ENCODE results near the gene NXPH4. TPM values are rescaled to one million over a fixed set of nuclear protein-coding genes. Genes with fewer than 3 reads are reported as not detected.
A peak's percentile ranks its signal among the peaks of the same experiment; 100 is the strongest.

Gene NXPH4
- total RNA-seq, 1 experiment from 2014 or later: 20.0 TPM

DNA sequence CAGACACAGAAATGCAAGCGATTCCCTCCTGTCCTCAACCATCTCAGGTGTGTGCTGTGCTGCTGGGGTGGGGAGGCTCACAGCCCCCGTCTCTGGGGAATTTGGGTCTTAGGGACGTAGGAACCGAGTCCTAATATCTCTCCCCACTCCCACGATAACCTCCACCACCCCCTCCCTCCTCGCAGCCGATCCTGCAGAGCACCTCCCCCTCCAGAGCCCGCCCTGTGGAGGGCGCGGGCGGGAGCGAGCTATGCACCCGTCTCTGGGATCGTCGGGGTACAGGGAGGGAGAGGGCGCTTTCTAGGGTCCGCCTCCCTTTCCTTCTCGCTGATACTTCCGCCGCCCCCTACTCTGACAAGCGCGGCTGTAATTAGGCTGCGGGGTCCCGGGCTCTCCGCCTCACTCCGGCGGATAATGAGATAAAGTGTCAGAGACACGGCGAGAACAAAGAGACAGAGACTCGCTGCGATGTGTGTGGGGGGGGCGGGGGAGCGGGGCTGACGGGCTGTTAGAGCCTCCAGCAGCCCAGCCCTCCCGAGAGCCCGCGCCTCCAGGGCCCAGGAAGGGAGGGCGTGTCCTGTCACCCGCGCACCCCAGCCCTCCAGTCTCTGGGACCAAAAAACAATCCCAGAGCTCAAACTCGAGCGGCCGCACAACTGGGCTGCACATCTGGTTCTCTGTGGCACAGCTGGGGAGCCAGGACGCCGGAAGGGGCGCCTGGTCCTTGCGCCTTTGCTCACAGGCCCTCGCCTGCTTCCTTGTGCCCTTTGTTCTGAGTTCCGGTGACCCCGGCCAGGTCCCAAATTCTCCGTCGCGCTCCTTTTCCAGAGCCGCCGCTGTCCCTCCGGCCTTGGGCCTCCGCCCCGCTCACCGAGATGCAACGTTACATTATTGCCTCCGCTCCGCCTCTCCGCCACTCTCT, 21.6 kb downstream of the NXPH4 start:
- H3K4me2 ChIP-seq (ENCODE audit: low read length): peak overlapping the region; percentile 77
- CTCF ChIA-PET: interaction anchor here (0.6 to 3.3 kb wide), 7 partner anchors 8 to 217 kb away, joined by 3 to 38 read pairs (median 5); partner anchors contain the start of genes INHBE, NEMP1 and SHMT2

More for the DNA sequence above, 21.6 kb downstream of the NXPH4 start:
- peaks cover 4% of the 10 kb centered on the region; the same call in 1 of the 2 replicates for H3K27me3 ChIP-seq (ENCODE audit: insufficient read depth, low read length)
- H3K9me3 ChIP-seq (ENCODE audit: control insufficient read depth in 1 of 2, insufficient read depth in 1 of 2, low read depth in 1 of 2, low read length in 2 of 2): no peaks in the 10 kb centered on the region
- ATAC-seq (no peak), DNase-seq (ENCODE audit: low read depth, low spot score) (no peak)
- no TSS peak for BruUV-seq (replicated peaks)
- H2AFZ ChIP-seq (ENCODE audit: low read depth, low read length, poor library complexity, severe bottlenecking): no peak overlapping the region
- ChIA-PET POLR2A (interaction anchor here (3.5 kb wide), 1 partner anchor 8 kb away, joined by 16 read pairs; the partner anchor contains the start of gene SHMT2), RAD21 (ENCODE audit: low non-redundant PET in 1 of 2, low total read pairs in 2 of 2, uncharacterized antibody in 2 of 2, unreplicated experiment in 2 of 2) (no interaction called here)
- H3K36me3 ChIP-seq (ENCODE audit: control insufficient read depth in 1 of 2, insufficient read depth in 2 of 2, low read length in 2 of 2): peaks cover 8 to 10% of the 10 kb centered on the region in 2 experiments
- H3K4me1 ChIP-seq (ENCODE audit: control insufficient read depth in 1 of 2, insufficient read depth in 2 of 2, low read length in 2 of 2): peaks cover 20 to 34% of the 10 kb centered on the region in 2 experiments
- no peaks in the 10 kb centered on the region; the same call in 1 of the 2 replicates for H3K79me2 ChIP-seq (ENCODE audit: insufficient read depth, low read length)
- TF ChIP-seq, protein P1, sequence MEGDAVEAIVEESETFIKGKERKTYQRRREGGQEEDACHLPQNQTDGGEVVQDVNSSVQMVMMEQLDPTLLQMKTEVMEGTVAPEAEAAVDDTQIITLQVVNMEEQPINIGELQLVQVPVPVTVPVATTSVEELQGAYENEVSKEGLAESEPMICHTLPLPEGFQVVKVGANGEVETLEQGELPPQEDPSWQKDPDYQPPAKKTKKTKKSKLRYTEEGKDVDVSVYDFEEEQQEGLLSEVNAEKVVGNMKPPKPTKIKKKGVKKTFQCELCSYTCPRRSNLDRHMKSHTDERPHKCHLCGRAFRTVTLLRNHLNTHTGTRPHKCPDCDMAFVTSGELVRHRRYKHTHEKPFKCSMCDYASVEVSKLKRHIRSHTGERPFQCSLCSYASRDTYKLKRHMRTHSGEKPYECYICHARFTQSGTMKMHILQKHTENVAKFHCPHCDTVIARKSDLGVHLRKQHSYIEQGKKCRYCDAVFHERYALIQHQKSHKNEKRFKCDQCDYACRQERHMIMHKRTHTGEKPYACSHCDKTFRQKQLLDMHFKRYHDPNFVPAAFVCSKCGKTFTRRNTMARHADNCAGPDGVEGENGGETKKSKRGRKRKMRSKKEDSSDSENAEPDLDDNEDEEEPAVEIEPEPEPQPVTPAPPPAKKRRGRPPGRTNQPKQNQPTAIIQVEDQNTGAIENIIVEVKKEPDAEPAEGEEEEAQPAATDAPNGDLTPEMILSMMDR (IDR thresholded peaks at IDR 0.05 in 2 of 3, conservative IDR thresholded peaks at IDR 0.05 in 1 of 3; ENCODE audit: borderline replicate concordance in 1 of 3, insufficient read depth in 1 of 3, low read depth in 2 of 3, low read length in 2 of 3): no peak
- no peak for TF ChIP-seq ZFX (IDR thresholded peaks at IDR 0.05)
- no peak overlapping the region for H3K4me3 ChIP-seq (replicated peaks in 1 of 2; ENCODE audit: low read depth in 1 of 2, low read length in 2 of 2)
- H3K27ac ChIP-seq (ENCODE audit: low read depth, low read length): no peak overlapping the region
- no peaks in the 10 kb centered on the region for H3K9me2 ChIP-seq (ENCODE audit: insufficient read depth)
- H3K9ac ChIP-seq (ENCODE audit: low read length): no peak overlapping the region
- no peaks in the 10 kb centered on the region for H4K20me1 ChIP-seq (ENCODE audit: insufficient read depth)
- intact Hi-C loops (cut with micrococcal nuclease): no loop called here

Measured in HCT116 (cell line).